ENCODE data around the gene OR6K6.

OR6K6 gene

GRCh38 chr1:158754420-158754819, at the start of gene OR6K6:
Gene OR6K6, plus strand, starts transcription at chr1:158754720. Its CDS starts 168 bp downstream, at chr1:158754888.
- Histone ChIP-seq H3K4me3 (ENCODE audit: low read length in 2 of 2) (no peak within 1 kb of the TSS), H3K27me3 (ENCODE audit: control insufficient read depth in 2 of 2, insufficient read depth in 2 of 2, low read length in 2 of 2) (no peaks in the 10 kb centered on the region), H3K36me3 (ENCODE audit: control insufficient read depth in 2 of 2, insufficient read depth in 2 of 2, low read length in 2 of 2) (no peaks in the 10 kb centered on the region), H3K9me3 (ENCODE audit: control insufficient read depth in 2 of 2, low read length in 2 of 2) (no peaks in the 10 kb centered on the region), H3K27ac (ENCODE audit: low read depth in 2 of 2, low read length in 2 of 2) (no peak within 1 kb of the TSS), H3K4me1 (ENCODE audit: control insufficient read depth in 2 of 2, insufficient read depth in 2 of 2, low read length in 2 of 2) (no peaks in the 10 kb centered on the region), H3K9ac (ENCODE audit: low read depth in 1 of 2, low read length in 2 of 2) (no peak within 1 kb of the TSS)

- H3K36me3 ChIP-seq (ENCODE audit: control insufficient read depth in 2 of 2, insufficient read depth in 2 of 2, low read length in 2 of 2), result no peaks in the 10 kb centered on the region
- H3K4me1 ChIP-seq (ENCODE audit: control insufficient read depth in 2 of 2, insufficient read depth in 2 of 2, low read length in 2 of 2), result no peaks in the 10 kb centered on the region
- H3K9me3 ChIP-seq (ENCODE audit: control insufficient read depth in 2 of 2, low read length in 2 of 2), result no peaks in the 10 kb centered on the region
- no peak overlapping the region for H3K27ac ChIP-seq (ENCODE audit: low read depth in 2 of 2, low read length in 2 of 2)
- no peak overlapping the region for H3K9ac ChIP-seq (ENCODE audit: low read depth in 1 of 2, low read length in 2 of 2)
- no peak overlapping the region for H3K4me3 ChIP-seq (ENCODE audit: low read length in 2 of 2)
- H3K27me3 ChIP-seq (ENCODE audit: control insufficient read depth in 2 of 2, insufficient read depth in 2 of 2, low read length in 2 of 2), result no peaks in the 10 kb centered on the region
Measured at GRCh38 chr1:158706096-158706495, 48.4 kb upstream of the OR6K6 start.

- H3K9me3 ChIP-seq (ENCODE audit: control insufficient read depth in 2 of 2, low read length in 2 of 2), result peaks cover 0 to 3% of the 10 kb centered on the region in 2 donors
- H3K27me3 ChIP-seq (ENCODE audit: control insufficient read depth in 2 of 2, insufficient read depth in 2 of 2, low read length in 2 of 2), result no peaks in the 10 kb centered on the region
- H3K27ac ChIP-seq (ENCODE audit: low read depth in 2 of 2, low read length in 2 of 2), result no peak overlapping the region
- H3K4me3 ChIP-seq (ENCODE audit: low read length in 2 of 2), result no peak overlapping the region
- H3K9ac ChIP-seq (ENCODE audit: low read depth in 1 of 2, low read length in 2 of 2), result no peak overlapping the region
- H3K4me1 ChIP-seq (ENCODE audit: control insufficient read depth in 2 of 2, insufficient read depth in 2 of 2, low read length in 2 of 2), result no peaks in the 10 kb centered on the region
- H3K36me3 ChIP-seq (ENCODE audit: control insufficient read depth in 2 of 2, insufficient read depth in 2 of 2, low read length in 2 of 2), result no peaks in the 10 kb centered on the region
Measured at GRCh38 chr1:158711098-158711497, 43.4 kb upstream of the OR6K6 start.

GRCh38 chr1:158714754-158715153, 39.8 kb upstream of the OR6K6 start:
- Histone ChIP-seq H3K4me3 (ENCODE audit: low read length in 2 of 2) (no peak overlapping the region), H3K9ac (ENCODE audit: low read depth in 1 of 2, low read length in 2 of 2) (no peak overlapping the region), H3K9me3 (ENCODE audit: control insufficient read depth in 2 of 2, low read length in 2 of 2) (peaks cover 0 to 3% of the 10 kb centered on the region in 2 donors), H3K4me1 (ENCODE audit: control insufficient read depth in 2 of 2, insufficient read depth in 2 of 2, low read length in 2 of 2) (no peaks in the 10 kb centered on the region), H3K27ac (ENCODE audit: low read depth in 2 of 2, low read length in 2 of 2) (no peak overlapping the region), H3K36me3 (ENCODE audit: control insufficient read depth in 2 of 2, insufficient read depth in 2 of 2, low read length in 2 of 2) (no peaks in the 10 kb centered on the region), H3K27me3 (ENCODE audit: control insufficient read depth in 2 of 2, insufficient read depth in 2 of 2, low read length in 2 of 2) (no peaks in the 10 kb centered on the region)

GRCh38 chr1:158716335-158716734, 38.2 kb upstream of the OR6K6 start:
- H3K27ac ChIP-seq (ENCODE audit: low read depth in 2 of 2, low read length in 2 of 2), result no peak overlapping the region
- no peak overlapping the region for H3K9ac ChIP-seq (ENCODE audit: low read depth in 1 of 2, low read length in 2 of 2)
- peaks cover 0 to 3% of the 10 kb centered on the region in 2 donors for H3K9me3 ChIP-seq (ENCODE audit: control insufficient read depth in 2 of 2, low read length in 2 of 2)
- H3K36me3 ChIP-seq (ENCODE audit: control insufficient read depth in 2 of 2, insufficient read depth in 2 of 2, low read length in 2 of 2), result no peaks in the 10 kb centered on the region
- no peaks in the 10 kb centered on the region for H3K27me3 ChIP-seq (ENCODE audit: control insufficient read depth in 2 of 2, insufficient read depth in 2 of 2, low read length in 2 of 2)
- no peak overlapping the region for H3K4me3 ChIP-seq (ENCODE audit: low read length in 2 of 2)
- no peaks in the 10 kb centered on the region for H3K4me1 ChIP-seq (ENCODE audit: control insufficient read depth in 2 of 2, insufficient read depth in 2 of 2, low read length in 2 of 2)

- Histone ChIP-seq H3K4me1 (ENCODE audit: control insufficient read depth in 2 of 2, insufficient read depth in 2 of 2, low read length in 2 of 2) (no peaks in the 10 kb centered on the region), H3K36me3 (ENCODE audit: control insufficient read depth in 2 of 2, insufficient read depth in 2 of 2, low read length in 2 of 2) (no peaks in the 10 kb centered on the region), H3K4me3 (ENCODE audit: low read length in 2 of 2) (no peak overlapping the region), H3K27ac (ENCODE audit: low read depth in 2 of 2, low read length in 2 of 2) (no peak overlapping the region), H3K9ac (ENCODE audit: low read depth in 1 of 2, low read length in 2 of 2) (no peak overlapping the region), H3K27me3 (ENCODE audit: control insufficient read depth in 2 of 2, insufficient read depth in 2 of 2, low read length in 2 of 2) (no peaks in the 10 kb centered on the region), H3K9me3 (ENCODE audit: control insufficient read depth in 2 of 2, low read length in 2 of 2) (peaks cover 0 to 3% of the 10 kb centered on the region in 2 donors)
Measured at GRCh38 chr1:158717344-158717743, 37.2 kb upstream of the OR6K6 start.

GRCh38 chr1:158719664-158720063, 34.9 kb upstream of the OR6K6 start:
- H3K27me3 ChIP-seq (ENCODE audit: control insufficient read depth in 2 of 2, insufficient read depth in 2 of 2, low read length in 2 of 2), result no peaks in the 10 kb centered on the region
- no peaks in the 10 kb centered on the region for H3K4me1 ChIP-seq (ENCODE audit: control insufficient read depth in 2 of 2, insufficient read depth in 2 of 2, low read length in 2 of 2)
- no peak overlapping the region for H3K4me3 ChIP-seq (ENCODE audit: low read length in 2 of 2)
- H3K36me3 ChIP-seq (ENCODE audit: control insufficient read depth in 2 of 2, insufficient read depth in 2 of 2, low read length in 2 of 2), result no peaks in the 10 kb centered on the region
- no peak overlapping the region for H3K27ac ChIP-seq (ENCODE audit: low read depth in 2 of 2, low read length in 2 of 2)
- no peak overlapping the region for H3K9ac ChIP-seq (ENCODE audit: low read depth in 1 of 2, low read length in 2 of 2)
- H3K9me3 ChIP-seq (ENCODE audit: control insufficient read depth in 2 of 2, low read length in 2 of 2), result no peaks in the 10 kb centered on the region

- H3K4me1 ChIP-seq (ENCODE audit: control insufficient read depth in 2 of 2, insufficient read depth in 2 of 2, low read length in 2 of 2), result no peaks in the 10 kb centered on the region
- no peak within 1 kb of the TSS for H3K27ac ChIP-seq (ENCODE audit: low read depth in 2 of 2, low read length in 2 of 2)
- no peaks in the 10 kb centered on the region for H3K27me3 ChIP-seq (ENCODE audit: control insufficient read depth in 2 of 2, insufficient read depth in 2 of 2, low read length in 2 of 2)
- H3K4me3 ChIP-seq (ENCODE audit: low read length in 2 of 2), result no peak within 1 kb of the TSS
- no peak within 1 kb of the TSS for H3K9ac ChIP-seq (ENCODE audit: low read depth in 1 of 2, low read length in 2 of 2)
- no peaks in the 10 kb centered on the region for H3K36me3 ChIP-seq (ENCODE audit: control insufficient read depth in 2 of 2, insufficient read depth in 2 of 2, low read length in 2 of 2)
- H3K9me3 ChIP-seq (ENCODE audit: control insufficient read depth in 2 of 2, low read length in 2 of 2), result no peaks in the 10 kb centered on the region
Measured at GRCh38 chr1:158720620-158721019, 33.9 kb upstream of the OR6K6 start, which contains the start of gene OR6K3. Gene OR6K3, minus strand, starts transcription at chr1:158720720. Its CDS starts 2,605 bp downstream, at chr1:158718115.

GRCh38 chr1:158724442-158724841, 30.1 kb upstream of the OR6K6 start:
- no peak overlapping the region for H3K4me3 ChIP-seq (ENCODE audit: low read length in 2 of 2)
- H3K9me3 ChIP-seq (ENCODE audit: control insufficient read depth in 2 of 2, low read length in 2 of 2), result no peaks in the 10 kb centered on the region
- H3K4me1 ChIP-seq (ENCODE audit: control insufficient read depth in 2 of 2, insufficient read depth in 2 of 2, low read length in 2 of 2), result no peaks in the 10 kb centered on the region
- no peak overlapping the region for H3K9ac ChIP-seq (ENCODE audit: low read depth in 1 of 2, low read length in 2 of 2)
- H3K36me3 ChIP-seq (ENCODE audit: control insufficient read depth in 2 of 2, insufficient read depth in 2 of 2, low read length in 2 of 2), result no peaks in the 10 kb centered on the region
- no peak overlapping the region for H3K27ac ChIP-seq (ENCODE audit: low read depth in 2 of 2, low read length in 2 of 2)
- H3K27me3 ChIP-seq (ENCODE audit: control insufficient read depth in 2 of 2, insufficient read depth in 2 of 2, low read length in 2 of 2), result no peaks in the 10 kb centered on the region

GRCh38 chr1:158728510-158729225, 25.9 kb upstream of the OR6K6 start:
- H3K27me3 ChIP-seq (ENCODE audit: control insufficient read depth in 2 of 2, insufficient read depth in 2 of 2, low read length in 2 of 2), result no peaks in the 10 kb centered on the region
- H3K4me1 ChIP-seq (ENCODE audit: control insufficient read depth in 2 of 2, insufficient read depth in 2 of 2, low read length in 2 of 2), result no peaks in the 10 kb centered on the region
- no peak overlapping the region for H3K4me3 ChIP-seq (ENCODE audit: low read length in 2 of 2)
- H3K27ac ChIP-seq (ENCODE audit: low read depth in 2 of 2, low read length in 2 of 2), result no peak overlapping the region
- no peaks in the 10 kb centered on the region for H3K9me3 ChIP-seq (ENCODE audit: control insufficient read depth in 2 of 2, low read length in 2 of 2)
- no peaks in the 10 kb centered on the region for H3K36me3 ChIP-seq (ENCODE audit: control insufficient read depth in 2 of 2, insufficient read depth in 2 of 2, low read length in 2 of 2)
- no peak overlapping the region for H3K9ac ChIP-seq (ENCODE audit: low read depth in 1 of 2, low read length in 2 of 2)

Data from mucosa of rectum (tissue), 2 donors.